Activated CD4-positive, alpha-beta T cell treated with anti-CD3 and anti-CD28 coated beads, Interleukin-2, amount 50 U/mL, for 4 hours (primary cell): ENCODE data around the gene NTM.

ENCODE experiments used
- DNase-seq, 2 experiments: peaks; one replicate each; pipeline ENCODE4 v3.0.0-alpha.2; 2020

The NTM gene

DNA sequence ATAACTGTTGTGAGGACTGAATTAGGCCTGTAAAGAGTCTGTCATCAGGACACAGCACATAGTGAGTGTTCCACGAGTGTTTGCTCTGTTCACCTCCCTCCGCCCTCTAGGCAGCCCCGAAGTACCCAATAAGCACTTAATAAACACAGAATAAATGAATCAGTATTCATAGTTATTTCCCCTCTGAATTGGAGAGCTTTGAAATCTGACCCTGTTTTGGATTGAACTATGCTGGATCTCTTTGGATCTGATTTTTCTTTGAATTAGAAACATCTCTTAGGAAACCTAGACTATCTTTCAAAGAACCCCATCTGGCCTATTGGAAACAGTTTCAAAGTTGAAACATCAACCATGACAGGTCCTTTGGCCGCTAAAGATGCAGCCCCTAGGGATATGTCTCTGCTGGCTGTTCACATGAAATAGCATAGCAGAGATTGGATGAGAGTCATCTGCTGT, 615.5 kb downstream of the NTM start:
- DNase-seq, result no peak

DNA sequence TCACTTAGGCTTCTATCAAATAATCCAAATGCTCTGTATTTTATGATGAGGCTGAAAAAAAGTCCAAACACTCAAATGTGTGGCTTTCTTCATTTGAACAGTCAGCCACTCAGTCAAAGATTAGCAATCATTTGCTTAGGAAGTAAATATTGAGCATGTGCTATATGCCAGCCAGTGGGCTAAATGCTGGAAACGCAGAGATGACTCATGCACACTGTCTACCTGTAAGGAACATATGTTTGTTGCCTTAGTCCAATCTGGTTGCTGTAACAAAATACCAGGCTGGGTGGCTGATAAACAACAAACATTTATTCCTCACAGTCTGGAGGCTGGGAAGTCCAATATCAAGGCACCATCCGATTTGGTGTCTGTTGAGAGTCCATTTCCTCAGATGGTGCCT, 617.3 kb downstream of the NTM start:
- no peak for DNase-seq

GRCh38 chr11:131991606-131992005, 621.2 kb downstream of the NTM start:
- no peak for DNase-seq

DNA sequence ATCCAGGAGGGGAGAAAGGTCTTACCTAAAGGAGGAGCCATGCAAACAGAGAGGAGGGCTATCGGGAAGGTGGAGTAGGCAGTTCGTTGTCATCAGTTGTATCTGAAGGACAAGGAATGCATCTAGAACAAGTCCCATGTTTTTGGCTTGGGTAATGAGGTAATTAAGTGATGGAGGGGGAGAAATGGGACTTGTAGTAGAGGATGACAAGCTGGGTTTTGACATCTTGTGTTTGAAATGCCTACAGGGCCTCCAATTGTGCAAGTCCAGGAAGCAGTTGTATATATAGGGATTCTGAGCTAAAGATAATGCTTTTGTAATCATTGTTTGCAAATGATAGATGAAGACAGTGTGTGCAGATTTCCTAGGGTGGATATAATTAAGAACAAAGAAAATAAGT, 622.8 kb downstream of the NTM start:
- no peak for DNase-seq

DNA sequence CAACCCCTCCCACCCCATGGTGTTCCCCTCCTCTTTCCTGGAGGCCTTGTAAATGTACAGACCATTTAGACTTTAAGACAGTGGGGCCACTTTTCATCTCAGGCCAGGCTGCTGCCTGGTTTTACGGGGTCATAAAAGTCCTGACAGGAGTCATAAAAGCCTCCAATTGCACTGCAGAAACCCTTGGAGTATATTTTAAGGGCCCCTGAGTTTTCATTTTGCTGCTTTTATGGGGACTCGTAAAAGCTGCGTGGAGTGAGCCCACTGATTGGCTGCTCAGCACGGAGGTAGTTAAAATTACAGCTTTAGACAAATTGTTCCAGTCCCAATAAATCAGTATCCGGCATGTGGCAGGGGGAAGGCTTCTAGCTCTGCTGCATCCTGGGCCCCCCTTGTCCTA, 627.6 kb downstream of the NTM start:
- no peak for DNase-seq

DNA sequence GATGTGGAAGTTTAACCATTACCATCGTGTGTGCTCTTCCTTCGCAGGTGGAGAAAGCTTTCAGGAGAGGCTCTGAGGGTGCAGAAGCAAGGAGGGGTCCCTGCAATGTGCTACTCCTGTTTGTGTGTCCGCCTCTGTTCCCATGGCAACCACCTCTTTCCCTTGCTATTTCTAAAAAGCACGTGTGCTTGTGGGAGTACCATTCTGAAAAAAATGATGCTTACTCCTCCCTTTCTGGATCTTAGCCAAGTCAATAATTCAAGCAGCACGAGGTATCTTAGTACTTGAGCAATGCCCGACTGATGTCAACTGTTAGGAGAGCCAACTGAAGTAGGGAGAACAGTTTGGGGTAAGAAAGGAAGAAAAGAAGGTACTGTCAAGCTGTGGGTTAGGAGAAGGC, 628.7 kb downstream of the NTM start:
- no peak for DNase-seq

DNA sequence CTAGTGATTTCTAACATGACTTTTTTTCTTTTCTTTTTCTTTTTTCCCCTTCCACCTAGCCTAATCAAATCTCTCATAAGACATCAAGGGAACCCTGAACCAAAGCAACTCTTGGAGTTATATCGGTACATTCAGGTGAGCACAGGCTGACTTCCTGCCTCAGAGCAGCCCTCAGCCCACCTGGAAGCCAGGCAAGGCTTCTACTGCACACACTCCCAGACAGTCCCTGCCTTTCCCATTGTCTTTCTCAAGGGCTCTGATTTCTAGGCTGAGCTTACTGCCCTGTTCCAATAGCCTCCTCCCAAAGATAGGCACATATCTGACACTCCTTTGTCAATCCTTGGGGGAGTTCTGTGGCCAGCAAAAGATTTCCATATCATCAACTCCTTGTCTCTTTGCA, 629.5 kb downstream of the NTM start:
- no peak for DNase-seq

DNA sequence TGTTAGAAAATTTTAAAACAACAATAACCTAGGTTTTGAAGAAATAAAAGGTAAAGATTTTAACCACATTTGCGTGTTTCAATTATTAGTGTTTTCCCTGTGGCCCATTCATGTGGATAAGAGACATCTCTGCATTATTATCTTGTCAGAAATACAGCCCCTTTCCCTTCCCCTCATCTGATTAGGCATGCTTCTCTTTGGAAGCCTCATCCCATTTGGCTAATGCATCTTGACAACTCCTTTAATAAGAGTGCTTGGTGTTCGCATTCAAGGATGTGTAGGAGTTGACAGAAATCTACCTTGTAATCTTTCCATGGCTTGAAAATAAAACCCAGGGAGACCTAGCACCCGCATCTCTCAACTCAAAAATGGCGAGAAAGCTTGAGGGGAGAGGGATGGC, 635.5 kb downstream of the NTM start:
- no peak for DNase-seq

DNA sequence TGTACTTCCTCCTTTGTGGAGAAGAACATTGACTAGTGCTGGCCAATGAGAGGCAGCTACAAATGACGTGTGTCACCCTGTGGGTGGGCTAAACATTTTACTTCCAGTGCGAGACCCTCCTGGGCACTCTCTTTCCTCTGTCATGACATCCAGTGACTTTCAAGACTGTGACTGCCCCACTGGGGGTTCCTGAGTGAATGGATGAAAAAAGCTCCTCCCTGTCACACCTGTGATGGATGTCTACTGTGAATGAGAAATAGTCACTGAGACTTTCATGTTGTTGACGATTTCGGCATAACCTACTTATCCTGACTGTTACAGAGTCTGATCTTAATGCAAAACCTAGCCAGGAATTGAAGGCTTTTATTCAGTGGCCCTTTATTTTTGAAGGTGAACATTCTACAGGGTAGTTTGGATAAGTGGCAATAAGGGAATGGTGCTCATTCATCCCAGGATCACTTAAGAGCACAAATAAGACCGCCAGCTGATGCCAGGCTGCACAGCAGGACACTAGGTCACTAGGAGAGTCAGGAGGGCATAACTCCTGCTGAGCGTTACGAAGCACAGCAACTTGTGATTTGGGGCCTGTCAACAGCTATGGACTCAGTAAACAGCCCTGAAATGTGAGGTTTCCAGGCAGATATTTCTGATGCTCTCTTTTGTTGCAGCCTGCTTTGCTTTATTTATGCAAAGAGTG, 636.6 kb downstream of the NTM start:
- no peak for DNase-seq

GRCh38 chr11:132008226-132008625, 637.8 kb downstream of the NTM start:
- no peak for DNase-seq

- no peak for DNase-seq
These were observed 638.5 kb downstream of the NTM start for GRCh38 chr11:132008872-132009271.

DNA sequence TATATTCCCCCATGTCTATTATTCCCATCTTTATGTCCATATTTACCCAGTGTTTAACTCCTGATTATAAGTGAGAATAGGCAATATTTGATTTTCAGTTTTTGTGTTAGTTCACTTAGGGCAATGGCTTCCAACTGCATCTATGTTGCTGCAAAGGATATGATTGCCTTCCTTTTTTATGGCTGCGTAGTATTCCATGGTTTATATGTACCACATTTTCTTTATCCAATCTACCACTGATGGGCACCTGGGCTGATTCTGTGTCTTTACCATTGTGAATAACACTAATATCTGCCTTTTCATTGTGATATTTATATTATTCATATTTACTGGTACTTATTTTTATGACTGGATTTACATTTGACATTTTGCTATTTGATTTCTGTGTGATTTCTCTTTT, 649.6 kb downstream of the NTM start:
- no peak for DNase-seq

DNA sequence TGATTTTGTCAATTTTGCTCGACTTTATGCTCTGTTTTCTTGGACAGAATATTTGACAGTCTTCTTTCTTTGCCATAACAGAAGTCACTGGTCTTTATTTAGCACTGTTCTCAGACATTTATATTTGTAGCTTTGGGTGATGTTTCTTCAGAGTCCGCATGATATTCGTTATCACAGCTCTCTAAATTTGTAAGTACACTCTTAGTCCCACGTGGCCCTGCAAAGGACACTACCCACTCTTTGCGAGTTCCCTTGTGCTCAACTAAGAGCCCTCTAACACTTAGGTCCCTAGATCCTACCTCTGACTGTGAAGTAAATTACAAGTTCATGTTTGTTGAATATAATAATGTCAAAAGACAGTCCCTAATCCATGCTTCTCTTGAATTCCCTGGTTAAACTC, 651.9 kb downstream of the NTM start:
- no peak for DNase-seq

DNA sequence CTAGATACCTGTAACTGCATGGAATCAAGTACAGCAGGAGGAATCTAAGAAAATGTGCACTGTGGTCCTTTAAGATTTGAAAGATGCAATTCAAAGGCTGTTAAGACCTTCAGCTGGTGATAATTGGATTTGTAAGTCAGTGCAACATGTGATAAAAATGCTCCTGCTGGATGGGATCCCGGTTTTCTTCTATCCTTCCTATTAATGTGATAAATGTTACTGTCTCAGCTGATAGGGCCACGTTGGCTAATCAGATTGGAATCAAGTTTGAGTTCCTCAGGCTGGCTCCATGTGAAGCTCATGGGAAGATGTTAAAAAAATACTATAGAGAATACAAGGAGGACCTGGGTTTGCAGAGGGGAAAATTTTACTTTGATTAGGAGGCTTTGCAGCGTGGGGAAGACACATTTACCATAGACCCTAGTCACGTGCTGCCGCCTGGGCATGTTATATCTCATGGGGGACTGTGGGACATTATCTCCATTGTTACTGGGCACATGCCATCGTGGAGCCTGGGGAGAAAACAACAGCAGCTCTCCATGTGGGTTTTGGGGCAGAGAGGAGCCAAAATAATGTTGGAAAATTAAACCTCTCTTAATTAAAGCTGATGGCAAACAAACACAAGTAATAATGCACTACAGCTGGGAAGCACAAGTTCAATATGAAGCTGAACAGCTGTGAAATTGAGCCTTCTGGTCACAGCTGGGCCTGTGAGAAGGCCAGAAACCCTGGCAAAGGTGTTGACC, 652.5 kb downstream of the NTM start:
- no peak for DNase-seq

DNA sequence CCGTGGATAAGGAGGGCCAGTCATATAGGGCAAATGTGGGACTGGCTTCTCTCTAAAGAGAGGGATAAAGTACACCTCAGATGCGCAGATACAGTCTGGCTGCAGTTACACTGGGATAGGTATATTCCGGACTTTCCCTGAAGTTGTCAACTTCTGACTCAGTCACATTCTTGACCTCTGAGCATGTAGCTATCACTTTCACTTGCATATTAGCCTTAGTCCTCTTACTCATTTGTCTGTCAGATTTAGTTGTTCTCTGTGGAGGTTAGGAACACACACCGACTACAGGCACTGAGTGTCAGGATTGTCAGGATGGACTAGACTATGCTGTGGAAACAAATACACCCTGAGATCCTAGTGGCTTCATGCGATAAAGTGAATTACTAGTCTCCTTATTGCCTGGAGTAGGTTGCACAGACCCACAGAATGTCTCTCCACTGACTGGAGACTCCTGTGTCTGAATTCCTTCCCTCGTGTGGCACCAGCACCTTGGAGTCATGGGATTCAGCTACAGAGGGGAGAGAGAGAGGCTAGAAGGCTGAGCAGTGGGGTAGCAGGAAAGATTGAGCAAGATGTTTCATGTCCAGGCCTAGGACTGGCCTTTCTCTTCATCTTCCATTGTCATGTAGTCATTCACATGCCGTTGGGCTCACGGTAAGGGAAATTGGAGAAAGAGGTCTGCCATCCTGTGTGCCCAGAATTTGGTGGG, 654.3 kb downstream of the NTM start:
- no peak for DNase-seq

- DNase-seq, result no peak
These were observed 656.3 kb downstream of the NTM start for GRCh38 chr11:132026746-132027145.

- no peak for DNase-seq
These were observed 658.2 kb downstream of the NTM start for GRCh38 chr11:132028380-132029240.

DNA sequence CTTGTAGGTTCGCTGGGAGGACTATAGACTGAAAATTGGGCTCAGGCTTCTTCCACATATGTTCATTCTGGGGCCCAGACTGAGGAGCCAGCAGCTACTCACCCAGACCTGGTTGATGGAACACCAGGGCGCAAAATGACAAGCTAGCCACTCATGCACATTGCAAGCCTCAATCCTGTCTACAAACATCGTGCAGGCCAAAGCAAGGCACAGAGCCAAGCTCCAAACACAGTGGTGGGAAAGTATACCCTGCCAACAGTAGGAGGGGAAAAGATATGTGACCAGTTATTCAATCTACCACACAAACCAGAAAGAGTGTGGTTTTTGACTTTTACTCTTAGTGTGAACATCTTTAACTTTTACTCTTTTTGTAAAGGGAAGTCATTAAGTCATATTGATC, 660.5 kb downstream of the NTM start:
- no peak for DNase-seq

- DNase-seq, result no peak
These were observed 662.1 kb downstream of the NTM start for GRCh38 chr11:132032555-132032954.

DNA sequence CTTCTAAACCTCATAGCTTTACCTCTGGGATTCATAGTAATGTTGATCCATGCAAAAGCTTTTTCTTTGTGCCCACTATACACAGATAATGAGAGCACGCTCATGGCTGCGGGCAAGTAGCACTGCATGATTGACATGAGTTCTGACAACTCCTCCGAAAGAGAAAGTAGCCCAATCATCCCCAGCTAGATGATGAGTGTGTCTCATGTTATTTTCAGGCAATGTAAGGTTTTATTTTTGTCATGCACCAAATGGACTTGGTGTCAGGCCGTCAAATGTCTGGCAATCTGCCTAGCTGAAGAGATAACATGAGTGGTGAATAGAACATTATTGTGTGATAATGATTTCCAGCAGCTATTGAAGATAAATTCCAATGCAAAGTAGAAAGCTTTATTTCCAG, 662.6 kb downstream of the NTM start:
- no peak for DNase-seq

GRCh38 chr11:132035228-132035627, 664.8 kb downstream of the NTM start:
- DNase-seq, result no peak

- no peak for DNase-seq
These were observed 665.4 kb downstream of the NTM start for GRCh38 chr11:132035766-132036165.

- no peak for DNase-seq
These were observed 665.8 kb downstream of the NTM start for GRCh38 chr11:132036220-132036619.
